Astrocyte (in vitro differentiated cells and primary cell): Measurements from ENCODE around the gene STX3. TPM values are rescaled to one million over a fixed set of nuclear protein-coding genes. Genes with fewer than 3 reads are reported as not detected.

Source experiments
- DNase-seq: peaks from one replicate; pipeline ENCODE4 v3.0.0-alpha.2; 2010; ENCODE audit warnings: low read depth
- FAIRE-seq: peaks from 2 replicates; lab custom pipeline; 2011; peaks lifted over from hg19 to GRCh38; lab: Jason Lieb, UNC
- H2AFZ ChIP-seq: 2 replicates; pipeline ENCODE4 v1.6.0; 2012; ENCODE audit warnings: low read depth, low read length, inconsistent platforms
- H3K27ac ChIP-seq: 2 replicates; pipeline ENCODE4 v1.5.1; 2011; ENCODE audit warnings: low read depth, low read length, inconsistent platforms
- H3K27me3 ChIP-seq: 2 replicates; pipeline ENCODE4 v1.6.0; 2011; ENCODE audit warnings: low read length, inconsistent platforms; ENCODE audit not compliant: insufficient read depth
- H3K36me3 ChIP-seq: 2 replicates; pipeline ENCODE4 v1.5.1; 2011; ENCODE audit warnings: low read length, inconsistent platforms; ENCODE audit not compliant: insufficient read depth
- H3K4me1 ChIP-seq: 2 replicates; pipeline ENCODE4 v1.5.1; 2011; ENCODE audit warnings: low read length, inconsistent platforms; ENCODE audit not compliant: insufficient read depth
- H3K4me2 ChIP-seq: 2 replicates; pipeline ENCODE4 v1.6.0; 2012; ENCODE audit warnings: low read length, inconsistent platforms
- H3K4me3 ChIP-seq: 2 replicates; pipeline ENCODE4 v1.5.1; 2011; ENCODE audit warnings: low read depth, mild to moderate bottlenecking, low read length, inconsistent platforms; ENCODE audit not compliant: insufficient read depth
- H3K79me2 ChIP-seq: 2 replicates; pipeline ENCODE4 v1.6.0; 2012; ENCODE audit warnings: mild to moderate bottlenecking, low read length, inconsistent platforms; ENCODE audit not compliant: insufficient read depth
- H3K9ac ChIP-seq: 2 replicates; pipeline ENCODE4 v1.6.0; 2012; ENCODE audit warnings: mild to moderate bottlenecking, low read length, inconsistent platforms
- H3K9me3 ChIP-seq: 2 replicates; pipeline ENCODE4 v1.5.1; 2012; ENCODE audit warnings: low read depth, mild to moderate bottlenecking, low read length, inconsistent platforms; ENCODE audit not compliant: insufficient read depth
- H4K20me1 ChIP-seq: 2 replicates; pipeline ENCODE4 v1.6.0; 2012; ENCODE audit warnings: low read length, inconsistent platforms; ENCODE audit not compliant: insufficient read depth
- H3K27ac Mint-ChIP-seq: one replicate; pipeline ENCODE4 v1.8.0; 2021; ENCODE audit warnings: mild to moderate bottlenecking, mixed read lengths; ENCODE audit not compliant: unreplicated experiment
- H3K27me3 Mint-ChIP-seq: one replicate; pipeline ENCODE4 v1.8.0; 2021; ENCODE audit warnings: low read depth, mixed read lengths; ENCODE audit not compliant: unreplicated experiment
- H3K36me3 Mint-ChIP-seq: one replicate; pipeline ENCODE4 v1.8.0; 2021; ENCODE audit warnings: low read depth, mixed read lengths; ENCODE audit not compliant: unreplicated experiment
- H3K4me1 Mint-ChIP-seq: one replicate; pipeline ENCODE4 v1.8.0; 2021; ENCODE audit warnings: low read depth, mixed read lengths; ENCODE audit not compliant: unreplicated experiment
- H3K4me3 Mint-ChIP-seq: one replicate; pipeline ENCODE4 v1.8.0; 2021; ENCODE audit warnings: mild to moderate bottlenecking, moderate library complexity, mixed read lengths; ENCODE audit not compliant: unreplicated experiment
- H3K9me3 Mint-ChIP-seq: one replicate; pipeline ENCODE4 v1.8.0; 2021; ENCODE audit warnings: mild to moderate bottlenecking, mixed read lengths; ENCODE audit not compliant: unreplicated experiment
- CTCF ChIP-seq: IDR thresholded peaks from 2 replicates; pipeline ENCODE4 v1.5.1; 2011; ENCODE audit warnings: low read depth, mild to moderate bottlenecking, inconsistent platforms, low read length, moderate library complexity; ENCODE audit not compliant: insufficient read depth
- EZH2 ChIP-seq: IDR thresholded peaks from 2 replicates; pipeline ENCODE4 v1.6.1; 2012; ENCODE audit warnings: mild to moderate bottlenecking, low read length, inconsistent platforms; ENCODE audit not compliant: insufficient read depth
- total RNA-seq: library from RNA; stranded (reverse); gene quantifications from 2 replicates; pipeline ENCODE4 v1.2.1, GENCODE V29; 2021

Gene STX3
- total RNA-seq, 1 donor from 2014 or later: 61.2 TPM

- H3K27ac Mint-ChIP-seq: peak overlapping the region; percentile 94
- no peak overlapping the region for H2AFZ ChIP-seq
- DNase-seq (no peak), FAIRE-seq (no peak)
- H3K36me3 ChIP-seq: no peaks in the 10 kb centered on the region
- H3K4me2 ChIP-seq: no peak overlapping the region
- peaks cover 3% of the 10 kb centered on the region for H3K9me3 Mint-ChIP-seq
- H3K9me3 ChIP-seq: no peaks in the 10 kb centered on the region
- H3K36me3 Mint-ChIP-seq: peaks cover 31% of the 10 kb centered on the region
- no peak overlapping the region for H3K4me3 ChIP-seq
- H3K27me3 Mint-ChIP-seq: no peaks in the 10 kb centered on the region
- H3K4me1 Mint-ChIP-seq: peaks cover 32% of the 10 kb centered on the region
- H3K79me2 ChIP-seq: no peaks in the 10 kb centered on the region
- H3K27me3 ChIP-seq: no peaks in the 10 kb centered on the region
- TF ChIP-seq CTCF (no peak), EZH2 (no peak)
- no peak overlapping the region for H3K27ac ChIP-seq
- peaks cover 22% of the 10 kb centered on the region for H3K4me1 ChIP-seq
- no peak overlapping the region for H3K9ac ChIP-seq
- no peak overlapping the region for H3K4me3 Mint-ChIP-seq
- H4K20me1 ChIP-seq: no peaks in the 10 kb centered on the region
Measured at GRCh38 chr11:59785818-59786217, 30.6 kb downstream of the STX3 start.

- no peak for DNase-seq
- peaks cover 22% of the 10 kb centered on the region for H3K4me1 ChIP-seq
- Mint-ChIP-seq H3K27me3 (no peaks in the 10 kb centered on the region), H3K9me3 (peaks cover 3% of the 10 kb centered on the region), H3K4me1 (peaks cover 40% of the 10 kb centered on the region), H3K36me3 (peaks cover 32% of the 10 kb centered on the region), H3K4me3 (peak overlapping the region; percentile 6), H3K27ac (peak overlapping the region; percentile 94)
- peak overlapping the region; percentile 35 for H3K27ac ChIP-seq
- H2AFZ ChIP-seq: no peak overlapping the region
- H3K36me3 ChIP-seq: no peaks in the 10 kb centered on the region
- H3K79me2 ChIP-seq: no peaks in the 10 kb centered on the region
- peak overlapping the region; percentile 47 for H3K9ac ChIP-seq
- H3K9me3 ChIP-seq: no peaks in the 10 kb centered on the region
- no peaks in the 10 kb centered on the region for H4K20me1 ChIP-seq
- H3K4me3 ChIP-seq: no peak overlapping the region
- no peak for FAIRE-seq
- no peaks in the 10 kb centered on the region for H3K27me3 ChIP-seq
- TF ChIP-seq EZH2: no peak
- no peak for TF ChIP-seq CTCF
- peak overlapping the region; percentile 74 for H3K4me2 ChIP-seq
Measured at GRCh38 chr11:59787255-59787588, 32.0 kb downstream of the STX3 start.

DNA sequence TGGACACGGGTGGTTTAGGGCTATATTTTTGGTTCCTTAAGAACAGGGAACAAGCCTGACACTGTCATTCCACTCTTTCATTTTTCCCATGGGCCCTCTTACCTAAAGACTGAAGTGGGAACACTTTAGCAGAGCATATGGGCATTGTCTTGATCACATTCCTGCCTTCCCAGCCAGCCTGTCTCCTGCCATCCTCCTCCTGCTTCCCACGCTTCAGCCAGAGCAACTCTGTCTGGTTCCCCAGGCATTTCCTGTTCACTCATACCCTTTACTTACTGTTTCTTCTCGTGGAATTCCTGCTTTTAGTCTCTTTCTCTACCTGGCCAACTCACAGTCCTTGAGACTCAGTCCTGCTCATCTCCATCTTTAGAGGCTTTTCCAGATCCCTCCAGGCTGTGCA, 32.6 kb downstream of the STX3 start:
- peak overlapping the region; percentile 94 for H3K27ac Mint-ChIP-seq
- peak overlapping the region; percentile 74 for H3K4me2 ChIP-seq

More for the DNA sequence above, 32.6 kb downstream of the STX3 start:
- Histone ChIP-seq H3K36me3 (no peaks in the 10 kb centered on the region), H4K20me1 (no peaks in the 10 kb centered on the region), H3K9me3 (no peaks in the 10 kb centered on the region), H3K27ac (peak overlapping the region; percentile 35), H2AFZ (no peak overlapping the region), H3K4me1 (peaks cover 22% of the 10 kb centered on the region), H3K27me3 (no peaks in the 10 kb centered on the region), H3K4me3 (no peak overlapping the region), H3K9ac (peak overlapping the region; percentile 47), H3K79me2 (no peaks in the 10 kb centered on the region)
- Mint-ChIP-seq H3K9me3 (peaks cover 5% of the 10 kb centered on the region), H3K36me3 (peaks cover 34% of the 10 kb centered on the region), H3K4me3 (peak overlapping the region; percentile 10), H3K27me3 (no peaks in the 10 kb centered on the region), H3K4me1 (peaks cover 43% of the 10 kb centered on the region)
- no peak for TF ChIP-seq CTCF
- TF ChIP-seq EZH2: no peak
- peak; percentile 73 for DNase-seq
- no peak for FAIRE-seq
